Measurements from ENCODE around the gene GCNT4. TPM values are rescaled to one million over a fixed set of nuclear protein-coding genes. Genes with fewer than 3 reads are reported as not detected.

The GCNT4 gene
- total RNA-seq: 0.35 and 0.58 TPM in 2 replicates

GRCh38 chr5:75052192-75053053 lies at the start of gene GCNT4:
Gene GCNT4 (minus strand): TSS chr5:75052558. CDS start chr5:75030037, 22,521 bp downstream.

Other genes starting within 250 kb of the GCNT4 start
- gene FAM169A, start 186.2 kb downstream of the GCNT4 start, total RNA-seq: 0.29 and 1.1 TPM in 2 replicates
- under 0.01 TPM in 1 of 2 replicates, not detected in the other for gene ANKRD31, start 184.3 kb upstream of the GCNT4 start, total RNA-seq

All from myometrial cell (primary cell).